GM19455 (cell line): ENCODE data around the gene APMAP.
"Not testable (repeated sequence)": the region's sequence is repeated elsewhere in the genome, so short reads cannot be mapped to it uniquely, and the experiment has no call there.

ENCODE experiments used
- ATAC-seq: cut with Tn5 transposase; IDR thresholded peaks from one replicate; pipeline ENCODE4 v1.9.1; 2021; ENCODE audit not compliant: unreplicated experiment

The APMAP gene

DNA sequence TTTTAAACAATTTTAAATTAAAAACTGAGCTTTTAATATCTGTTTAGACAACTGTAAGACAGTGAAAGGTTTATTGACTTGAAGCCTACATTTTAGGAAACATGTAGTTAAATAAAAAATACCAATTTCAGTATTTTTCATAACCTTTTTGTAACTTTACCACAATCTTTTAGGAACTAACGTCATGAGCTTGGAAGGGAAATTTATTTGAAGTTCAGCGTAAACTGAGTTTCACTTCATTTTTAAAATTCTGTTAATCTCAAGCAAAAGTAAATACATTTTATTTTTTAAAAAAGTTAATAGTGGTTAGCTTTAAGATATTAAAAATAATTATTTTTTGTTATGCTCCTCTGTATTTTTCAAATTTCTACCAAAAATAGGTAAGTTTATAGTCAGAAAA is 38.0 kb downstream of the APMAP start:
- ATAC-seq = no peak

DNA sequence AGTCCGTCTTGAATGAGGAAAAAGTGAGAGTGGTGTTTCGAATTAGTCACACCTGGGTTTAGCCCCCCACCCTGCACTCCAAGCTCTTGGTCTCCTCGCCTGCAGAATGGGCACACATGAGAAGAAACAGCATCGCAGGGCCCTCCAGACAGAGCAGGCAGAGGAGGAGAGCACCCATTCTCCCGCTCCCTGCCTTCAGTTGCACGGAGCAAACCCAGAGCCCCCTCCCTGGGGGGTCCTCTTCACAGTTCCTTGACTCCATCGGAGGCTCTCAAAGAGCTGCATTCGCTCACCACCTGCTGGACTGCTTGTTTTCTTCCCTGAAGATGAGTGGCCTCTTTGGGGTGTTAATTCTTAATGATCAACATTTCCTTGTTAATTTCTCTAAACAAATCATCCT is 38.4 kb downstream of the APMAP start:
- no peak for ATAC-seq

DNA sequence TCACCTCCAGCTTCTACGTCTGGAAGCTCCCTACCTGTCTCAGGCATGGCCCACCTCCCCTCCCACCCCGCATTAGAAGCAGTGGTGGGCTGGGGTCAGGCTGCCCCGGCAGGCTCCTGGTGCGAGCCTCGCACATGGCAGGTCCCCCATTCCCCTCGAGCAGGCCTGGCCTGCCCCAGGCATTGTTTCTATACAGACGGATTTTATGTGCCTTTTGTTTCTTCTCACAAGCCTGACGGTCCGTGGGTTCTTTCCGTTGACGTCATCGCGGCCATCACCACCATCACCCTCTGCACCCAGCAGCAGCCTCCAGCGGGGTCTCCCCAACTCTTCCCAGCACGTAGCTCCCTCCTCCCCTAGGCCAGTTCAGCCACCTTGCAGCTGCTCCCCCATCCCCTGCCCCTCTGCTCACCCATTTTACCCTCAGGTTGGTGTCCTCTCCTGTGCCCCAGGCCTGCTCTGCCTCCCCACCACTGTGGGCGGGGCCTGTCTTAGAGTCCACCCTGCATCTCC is 38.9 kb downstream of the APMAP start:
- ATAC-seq = no peak

DNA sequence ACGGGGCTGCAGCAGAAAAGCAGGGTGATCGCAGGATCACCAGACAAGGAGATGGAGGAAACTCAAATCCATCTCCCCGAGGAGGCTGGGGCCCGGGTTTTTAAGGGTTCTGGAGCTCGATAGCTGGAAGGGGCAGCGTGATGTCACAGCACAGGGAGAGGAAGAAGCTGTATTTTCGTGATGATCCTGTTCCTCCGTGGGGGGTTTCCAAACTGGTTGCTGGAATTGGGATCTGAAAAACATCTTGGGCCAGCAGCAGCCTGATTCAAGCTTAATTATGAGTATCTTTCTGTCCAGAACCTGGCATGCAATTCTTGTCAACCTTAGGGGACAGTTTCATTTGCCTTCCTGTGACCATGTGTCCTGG is 39.4 kb downstream of the APMAP start:
- no peak for ATAC-seq

DNA sequence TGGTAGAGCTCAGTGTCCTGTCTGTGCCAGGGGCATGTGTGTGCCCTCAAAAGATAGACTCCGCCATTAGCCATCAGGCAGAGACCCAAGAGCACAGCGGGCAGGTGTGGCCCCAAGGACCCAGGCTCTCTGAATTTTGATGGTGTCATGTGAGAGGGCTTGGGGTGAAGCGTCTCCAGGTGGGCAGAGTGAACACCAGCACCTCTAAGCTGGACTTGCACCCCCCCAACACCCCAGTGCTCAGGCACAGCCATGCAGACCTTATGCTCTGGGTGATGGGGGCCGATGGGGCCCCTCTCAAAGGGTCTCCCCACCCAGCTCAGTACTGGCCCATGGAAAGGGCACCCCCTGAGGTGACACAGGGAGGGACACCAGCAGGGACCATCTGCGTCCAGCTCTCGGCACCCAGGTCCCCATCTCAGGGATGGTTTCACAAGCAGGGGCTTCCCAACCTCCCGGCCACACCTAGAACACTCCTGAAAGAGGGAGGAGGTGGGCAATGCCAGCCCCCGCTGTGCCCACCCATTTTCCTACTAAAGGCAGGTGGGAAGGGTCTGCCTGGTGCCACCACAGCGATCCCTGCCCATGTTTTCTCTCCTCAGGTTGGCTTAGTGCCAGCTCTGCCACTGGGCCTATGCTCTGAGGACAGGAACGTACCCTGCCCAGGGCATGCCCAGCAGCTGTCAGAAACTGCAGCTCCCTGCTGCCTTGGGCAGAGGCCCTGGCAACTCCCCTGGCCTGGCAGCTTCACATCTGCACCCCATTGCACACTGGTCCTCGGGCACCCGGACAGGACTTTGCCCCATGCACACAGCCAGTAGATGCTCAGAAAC is 40.0 kb downstream of the APMAP start:
- no peak for ATAC-seq

DNA sequence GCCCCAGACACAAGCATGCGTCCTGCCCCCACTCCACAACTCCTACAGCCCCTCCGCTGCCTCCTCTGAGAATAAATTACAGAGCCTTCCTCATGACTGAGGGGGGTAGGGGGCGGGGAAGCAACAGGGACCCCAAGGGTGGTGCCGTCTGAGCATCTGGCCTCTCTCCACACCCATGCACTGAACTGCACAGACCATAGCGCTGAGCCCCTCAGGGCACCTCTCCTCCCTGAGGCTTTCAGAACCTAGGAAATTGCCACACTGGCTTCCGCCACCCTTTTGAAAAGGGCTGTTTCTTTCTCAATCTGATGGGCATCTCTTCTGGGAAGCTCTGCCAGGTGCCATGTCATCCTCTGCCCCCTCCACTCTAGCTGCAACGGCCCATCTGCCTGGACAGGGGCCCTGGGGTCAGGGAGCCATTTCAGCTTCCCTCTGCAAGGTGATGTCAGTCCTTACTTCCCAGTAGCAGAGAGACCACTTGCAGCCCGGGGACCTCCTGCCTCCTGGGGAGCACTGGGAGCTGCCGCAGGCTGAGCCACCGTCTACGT is 40.9 kb downstream of the APMAP start:
- no peak for ATAC-seq

DNA sequence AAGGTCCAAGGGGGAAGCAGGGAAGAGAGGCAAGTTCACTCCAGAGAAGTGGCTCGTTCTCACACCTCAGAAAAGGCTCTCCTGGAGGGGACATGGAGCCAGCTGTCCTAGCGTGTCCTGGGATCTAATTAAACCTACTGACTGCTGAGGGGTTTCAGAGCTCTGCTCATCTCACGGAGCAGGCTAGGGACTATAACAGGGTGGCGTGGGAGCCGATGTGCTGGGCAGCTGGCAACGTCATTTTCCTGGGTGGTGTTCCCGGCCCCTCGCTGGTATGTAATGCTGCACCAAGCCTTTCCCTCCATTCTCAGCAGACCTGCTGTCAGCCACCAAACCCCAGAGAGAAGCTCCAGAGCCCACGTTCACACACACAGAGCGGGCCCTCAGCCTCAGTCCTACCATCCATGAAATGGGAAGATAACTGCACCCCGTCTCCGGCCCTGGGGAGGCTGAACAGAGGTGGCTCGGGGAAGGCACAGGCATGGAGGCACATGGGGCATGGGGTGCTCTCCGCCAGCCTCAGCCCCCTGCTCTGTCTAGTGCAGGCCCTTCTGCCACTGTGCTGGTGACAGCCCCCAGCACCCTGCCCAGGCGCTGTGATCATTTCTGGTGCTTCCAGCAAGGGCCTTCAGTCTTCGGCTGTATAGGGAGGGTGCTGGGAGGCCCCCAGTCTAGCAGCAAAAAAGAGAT is 41.6 kb downstream of the APMAP start:
- ATAC-seq = no peak

DNA sequence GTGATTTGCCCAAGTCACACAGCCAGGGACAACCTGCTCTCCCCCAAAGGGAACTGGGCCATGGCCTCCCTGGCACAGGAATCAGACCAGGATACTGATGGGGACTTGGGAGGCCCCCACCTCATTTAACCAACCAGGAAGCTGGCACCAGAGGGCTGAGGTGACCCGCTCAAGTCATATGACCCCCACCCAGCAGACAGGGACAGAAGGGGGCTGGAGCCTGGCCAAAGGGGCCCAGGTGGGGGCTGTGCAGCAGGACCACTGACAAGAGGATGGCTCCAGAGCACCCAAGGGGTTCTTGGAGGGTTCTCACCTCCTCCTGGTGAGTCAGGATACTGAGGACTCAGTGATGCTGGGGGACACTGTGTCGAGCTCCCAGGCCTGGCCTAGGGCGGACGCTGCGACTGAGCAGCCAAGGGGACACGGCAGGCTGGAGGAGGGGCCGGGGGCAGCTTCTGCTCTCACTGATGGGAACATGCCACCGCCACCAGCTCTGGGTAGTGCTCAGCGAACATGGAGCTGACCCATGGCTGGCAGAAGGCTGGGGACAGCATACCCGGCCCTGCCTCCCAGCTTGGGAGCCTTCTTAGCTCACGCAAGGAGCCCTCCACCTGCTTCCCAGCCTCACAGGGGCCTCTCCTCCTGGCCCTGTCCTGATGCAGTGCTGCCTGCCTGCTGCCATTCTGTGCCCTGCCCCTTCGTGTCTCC is 42.3 kb downstream of the APMAP start:
- no peak for ATAC-seq

DNA sequence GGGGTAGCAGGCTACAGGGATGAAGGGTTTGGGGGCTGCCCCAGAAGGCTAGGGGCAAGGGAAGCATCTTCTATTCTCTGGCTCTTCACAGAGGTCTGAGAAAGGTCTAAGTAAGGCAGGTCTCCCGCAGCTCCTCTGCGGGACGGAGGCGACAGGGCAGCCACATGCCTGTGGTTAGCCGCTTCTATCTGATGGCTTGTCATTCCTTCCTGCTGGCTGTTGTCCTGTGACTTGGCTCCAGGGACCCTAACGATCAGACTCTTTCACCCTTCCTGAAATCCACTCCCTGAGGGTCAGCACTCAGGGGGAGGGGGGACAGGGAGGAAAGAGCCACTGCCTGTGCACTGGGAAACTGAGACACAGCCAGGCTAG is 42.8 kb downstream of the APMAP start:
- ATAC-seq = no peak

DNA sequence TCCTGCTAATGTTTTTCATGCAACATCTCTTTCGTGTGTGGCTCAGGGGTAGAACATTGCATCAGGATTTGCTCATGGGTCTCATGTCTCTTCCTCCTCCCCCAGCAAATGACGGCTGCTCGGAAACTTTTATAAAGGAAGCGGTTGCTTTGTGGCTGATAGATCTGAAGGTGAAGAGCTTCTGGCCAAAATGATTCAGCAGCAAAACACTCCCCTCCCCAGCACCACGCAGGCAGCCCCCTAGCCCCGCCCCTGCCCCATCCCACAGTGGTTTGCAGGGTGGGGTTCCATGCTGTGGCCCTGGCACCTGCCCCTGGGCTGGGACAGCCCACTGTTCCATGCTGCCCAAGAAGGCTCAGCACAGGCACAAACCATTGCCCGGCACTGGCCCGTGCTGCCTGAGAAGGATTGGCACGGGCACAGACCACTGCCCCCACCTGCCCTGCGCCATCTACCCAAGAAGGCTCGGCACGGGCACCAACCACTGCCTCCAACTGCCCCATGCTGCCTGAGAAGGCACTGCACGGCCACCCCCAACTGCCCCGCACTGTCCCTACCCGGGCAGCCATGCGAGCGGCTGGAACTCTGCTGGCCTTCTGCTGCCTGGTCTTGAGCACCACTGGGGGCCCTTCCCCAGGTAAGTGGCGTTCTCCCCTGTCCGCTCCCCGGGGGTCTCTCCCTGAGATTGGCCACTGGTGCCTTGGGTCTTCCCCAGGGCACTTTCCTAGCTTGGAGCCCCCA is 43.4 kb downstream of the APMAP start, which contains the start of gene CST7:
TSS of gene CST7 (plus strand) at position 331 of the 741 bp plus-strand sequence. CDS start at position 568, 237 bp downstream.
- ATAC-seq = no peak

DNA sequence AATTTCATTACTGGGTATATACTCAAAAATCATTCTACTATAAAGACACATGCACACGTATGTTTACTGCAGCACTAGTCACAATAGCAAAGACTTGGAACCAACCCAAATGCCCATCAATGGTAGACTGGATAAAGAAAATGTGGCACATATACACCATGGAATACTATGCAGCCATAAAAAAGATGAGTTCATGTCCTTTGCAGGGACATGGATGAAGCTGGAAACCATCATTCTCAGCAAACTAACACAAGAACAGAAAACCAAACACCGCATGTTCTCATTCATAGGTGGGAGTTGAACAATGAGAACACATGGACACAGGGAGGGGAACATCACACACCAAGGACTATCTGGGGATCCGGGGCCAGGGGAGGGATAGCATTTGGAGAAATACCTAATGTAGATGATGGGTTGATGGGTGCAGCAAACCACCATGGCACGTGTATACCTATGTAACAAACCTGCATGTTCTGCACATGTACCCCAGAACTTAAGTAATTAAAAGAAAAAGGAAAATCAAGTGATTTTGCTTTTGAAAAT is 44.1 kb downstream of the APMAP start:
- not testable (repeated sequence) for ATAC-seq

DNA sequence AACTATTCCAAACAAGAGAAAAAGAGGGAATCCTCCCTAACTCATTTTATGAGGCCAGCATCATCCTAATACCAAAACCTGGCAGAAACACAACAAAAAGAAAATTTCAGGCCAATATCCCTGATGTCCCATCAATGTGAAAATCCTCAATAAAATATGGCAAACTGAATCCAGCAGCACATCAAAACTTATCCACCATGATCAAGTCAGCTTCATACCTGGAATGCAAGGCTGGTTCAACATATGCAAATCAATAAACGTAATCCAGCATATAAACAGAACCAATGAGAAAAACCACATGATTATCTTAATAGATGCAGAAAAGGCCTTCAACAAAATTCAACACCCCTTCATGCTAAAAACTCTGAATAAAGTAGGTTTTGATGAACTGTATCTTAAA is 46.2 kb downstream of the APMAP start:
- ATAC-seq = not testable (repeated sequence)

DNA sequence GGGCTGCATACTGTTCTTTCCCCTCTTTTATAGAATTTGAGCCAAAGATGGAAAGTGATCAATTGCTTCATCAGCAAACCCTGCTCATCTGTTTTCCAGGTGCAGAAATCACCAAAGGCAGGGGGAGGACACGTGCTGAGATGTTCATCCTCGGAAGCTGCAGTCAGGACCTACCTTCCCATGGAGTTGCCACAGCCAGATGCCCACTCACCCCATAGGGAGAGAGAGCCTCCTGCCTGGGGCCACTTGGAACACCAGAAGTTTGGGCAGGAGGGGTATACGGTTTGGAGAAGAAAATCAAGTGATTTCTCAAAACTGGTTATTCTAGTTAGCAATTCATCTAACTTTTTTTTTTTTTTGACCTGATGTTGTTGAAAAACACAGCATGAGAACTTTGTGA is 48.8 kb downstream of the APMAP start:
- ATAC-seq = no peak

DNA sequence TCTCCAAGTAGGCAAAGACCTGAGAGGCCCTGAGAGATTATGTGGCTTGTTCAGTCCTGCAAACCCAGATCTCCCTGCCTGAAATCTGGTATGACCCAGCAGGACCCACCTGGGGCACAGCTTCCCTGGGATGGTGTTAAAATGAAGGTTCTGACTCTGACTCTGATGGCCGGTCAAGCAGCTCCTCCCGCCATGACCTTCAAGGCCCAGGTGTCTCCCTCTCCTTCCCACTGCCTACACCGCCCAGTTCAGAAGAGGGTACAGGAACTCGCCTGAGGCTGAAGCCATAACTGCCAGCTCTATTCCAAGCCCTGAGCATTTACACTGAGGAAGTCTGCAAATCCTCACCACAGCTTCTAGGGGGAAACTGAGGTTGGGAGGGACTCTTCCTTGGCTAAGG is 49.4 kb downstream of the APMAP start:
- no peak for ATAC-seq

DNA sequence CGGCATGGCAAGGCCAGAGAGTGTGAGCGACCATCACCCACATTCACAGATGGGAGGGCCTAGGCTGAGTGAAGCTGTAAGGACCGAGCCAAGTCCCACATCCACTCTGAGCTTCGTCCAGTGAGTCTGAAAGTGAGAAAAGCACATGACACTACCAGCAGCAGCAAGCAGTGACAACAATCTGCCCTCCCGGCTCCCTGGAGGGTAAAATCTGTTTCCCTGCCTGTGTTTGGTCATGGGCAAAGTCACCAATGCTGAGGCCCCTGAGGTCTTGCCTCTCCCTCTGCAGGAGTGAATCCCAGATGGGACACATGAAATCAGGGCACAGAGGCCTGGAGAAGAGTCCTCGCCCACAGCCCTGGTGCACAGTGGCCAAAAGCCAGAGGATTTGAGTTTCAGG is 49.9 kb downstream of the APMAP start:
- no peak for ATAC-seq

DNA sequence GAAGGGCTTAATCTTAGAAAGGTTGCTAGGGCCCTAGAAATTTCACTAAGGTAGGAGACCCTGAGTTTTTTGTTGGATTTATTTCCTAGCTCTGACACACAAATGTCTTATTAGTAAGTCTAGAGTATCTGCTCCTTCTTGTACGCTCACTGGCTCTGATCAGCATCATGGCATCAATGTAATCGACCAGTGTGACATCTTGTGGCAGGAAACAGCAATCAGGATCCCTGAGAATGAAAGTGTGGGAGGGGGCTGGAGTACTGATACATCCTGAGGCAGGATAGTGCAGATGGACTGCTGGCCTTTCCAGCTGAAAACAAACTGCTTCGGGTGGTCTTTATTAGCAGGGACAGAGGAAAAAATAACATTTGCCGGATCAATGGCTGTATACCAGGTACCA is 53.5 kb downstream of the APMAP start:
- ATAC-seq = no peak

DNA sequence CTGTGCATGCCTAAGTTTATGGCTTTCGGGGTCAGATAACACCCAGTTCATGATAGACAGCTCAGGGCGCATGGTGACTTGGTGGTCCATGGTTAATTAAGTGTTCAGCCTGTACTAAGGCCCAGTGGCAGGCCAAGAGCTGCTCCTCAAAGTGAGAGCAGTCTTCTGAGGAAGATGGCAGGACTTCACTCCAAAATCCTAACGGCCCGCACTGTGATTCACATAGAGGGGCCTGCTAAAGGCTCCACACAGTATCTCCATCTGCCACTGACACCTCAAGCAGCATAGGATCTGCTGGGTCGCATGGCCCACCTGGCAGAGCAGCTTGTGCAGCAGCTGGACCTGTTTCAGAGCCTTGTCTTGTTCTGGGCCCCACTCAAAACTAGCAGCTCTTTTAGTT is 54.1 kb downstream of the APMAP start:
- no peak for ATAC-seq

DNA sequence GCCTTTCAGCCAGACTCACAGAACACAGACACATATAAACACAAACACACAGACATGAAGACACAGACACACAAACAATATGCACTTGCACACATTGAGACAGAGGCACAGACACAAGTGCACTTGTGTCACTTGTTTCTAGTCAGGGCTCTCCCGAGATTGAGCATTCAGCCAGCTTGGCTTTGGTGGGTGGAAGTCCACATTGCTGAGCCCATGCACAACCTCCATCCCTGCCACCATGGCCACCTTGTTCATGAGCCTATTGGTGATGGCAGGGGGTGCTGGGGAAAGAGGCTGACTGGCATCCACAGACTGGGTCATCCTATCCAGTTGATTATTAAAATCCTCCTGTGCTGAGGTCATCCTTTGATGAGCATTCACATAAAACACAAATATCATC is 55.0 kb downstream of the APMAP start:
- ATAC-seq = no peak

DNA sequence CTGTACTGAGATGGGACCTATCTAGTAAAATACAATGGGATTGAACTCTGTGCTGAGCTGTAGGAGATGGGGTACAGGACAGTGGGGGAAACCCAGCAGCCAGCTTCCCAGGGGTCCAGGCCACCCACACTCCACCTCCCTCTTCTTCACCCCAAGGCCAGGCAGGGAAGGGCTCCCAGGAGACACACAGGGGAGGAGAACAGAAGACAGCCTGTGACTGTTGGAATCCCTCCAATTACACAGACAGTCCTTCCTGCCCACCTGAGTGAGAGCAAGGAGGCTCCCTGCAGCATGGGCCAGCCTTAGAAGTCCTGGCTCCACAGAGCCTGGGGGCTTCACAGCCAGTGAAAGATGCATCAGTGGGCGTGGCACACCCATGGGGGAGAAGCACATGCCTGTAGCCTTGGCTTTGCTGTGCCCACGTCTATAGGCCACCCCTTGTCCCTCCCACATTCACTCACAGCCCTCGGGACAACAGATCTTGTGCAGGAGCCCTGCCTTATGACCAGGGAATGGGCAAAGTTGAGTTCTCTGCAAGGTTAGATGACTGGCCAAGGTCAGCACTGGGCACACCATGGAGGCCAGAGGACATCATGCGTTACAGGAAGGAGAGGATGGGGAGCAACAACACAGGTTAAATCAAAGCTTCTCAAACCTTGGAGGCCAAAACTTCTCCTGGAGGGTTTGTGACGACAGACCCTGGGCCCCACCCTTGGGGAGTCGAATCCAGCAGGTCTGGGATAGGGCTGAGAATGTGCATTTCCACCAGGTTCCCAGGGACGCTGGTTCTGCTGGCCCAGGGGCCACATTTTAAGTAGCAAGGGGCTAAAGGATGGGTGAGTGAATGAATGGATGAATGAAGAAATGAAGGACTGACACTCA is 55.8 kb downstream of the APMAP start:
- ATAC-seq = no peak
